Large intestine (tissue), 3 donors: Measurements from ENCODE around the gene PLCB1. TPM values are rescaled to one million over a fixed set of nuclear protein-coding genes. Genes with fewer than 3 reads are reported as not detected.
"Not testable (repeated sequence)": the region's sequence is repeated elsewhere in the genome, so short reads cannot be mapped to it uniquely, and the experiment has no call there.

ENCODE experiments used
- DNase-seq, 2 donors: peaks; one replicate each; pipeline versions ENCODE4 v3.0.0 to v3.0.0-alpha.2; 2013
- H3K27ac ChIP-seq: one replicate; pipeline ENCODE4 v1.5.1; 2013; ENCODE audit warnings: low read length
- H3K27me3 ChIP-seq: 2 replicates; pipeline ENCODE4 v1.6.1; 2013; ENCODE audit warnings: low read length; ENCODE audit not compliant: control insufficient read depth, insufficient read depth
- H3K36me3 ChIP-seq: 2 replicates; pipeline ENCODE4 v1.6.1; 2013; ENCODE audit warnings: low read length; ENCODE audit not compliant: control insufficient read depth, insufficient read depth
- H3K4me1 ChIP-seq: one replicate; pipeline ENCODE4 v1.6.1; 2013; ENCODE audit warnings: low read length; ENCODE audit not compliant: control insufficient read depth, insufficient read depth
- H3K4me3 ChIP-seq: one replicate; pipeline ENCODE4 v1.5.1; 2013; ENCODE audit warnings: low read length
- H3K9me3 ChIP-seq: one replicate; pipeline ENCODE4 v1.6.1; 2013; ENCODE audit warnings: mild to moderate bottlenecking, low read depth, low read length, moderate library complexity; ENCODE audit not compliant: control insufficient read depth
- WGBS: methylation state at CpG from one replicate; pipeline ENCODE4 v1.1.5; 2013; ENCODE audit warnings: low lambda C conversion rate; ENCODE audit not compliant: insufficient coverage; 5-methylcytosine and 5-hydroxymethylcytosine counted together
- polyA plus RNA-seq: library from polyadenylated mRNA; unstranded; fragments of 120-200 nt; gene quantifications from one replicate; pipeline ENCODE4 v1.2.1, GENCODE V29; 2013

Gene PLCB1
- polyA plus RNA-seq, 1 donor: 7.4 TPM

DNA sequence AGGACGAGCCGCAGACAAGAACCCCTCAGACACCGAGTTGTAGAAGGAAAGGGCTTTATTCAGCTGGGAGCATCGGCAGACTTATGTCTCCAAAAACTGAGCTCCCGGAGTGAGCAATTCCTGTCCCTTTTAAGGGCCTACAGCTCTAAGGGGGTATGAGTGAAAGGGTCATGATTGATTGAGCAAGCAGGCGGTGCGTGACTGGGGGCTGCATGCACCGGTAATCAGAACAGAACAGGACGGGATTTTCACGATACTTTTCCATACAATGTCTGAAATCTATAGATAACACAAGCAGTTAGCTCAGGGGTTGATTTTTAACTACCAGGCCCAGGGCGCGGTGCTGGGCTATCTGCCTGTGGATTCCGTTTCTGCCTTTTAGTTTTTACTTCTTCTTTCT is 710.5 kb downstream of the PLCB1 start:
- WGBS: 100% methylated on average over 1 of the region's 13 CpGs
- DNase-seq: no peak

DNA sequence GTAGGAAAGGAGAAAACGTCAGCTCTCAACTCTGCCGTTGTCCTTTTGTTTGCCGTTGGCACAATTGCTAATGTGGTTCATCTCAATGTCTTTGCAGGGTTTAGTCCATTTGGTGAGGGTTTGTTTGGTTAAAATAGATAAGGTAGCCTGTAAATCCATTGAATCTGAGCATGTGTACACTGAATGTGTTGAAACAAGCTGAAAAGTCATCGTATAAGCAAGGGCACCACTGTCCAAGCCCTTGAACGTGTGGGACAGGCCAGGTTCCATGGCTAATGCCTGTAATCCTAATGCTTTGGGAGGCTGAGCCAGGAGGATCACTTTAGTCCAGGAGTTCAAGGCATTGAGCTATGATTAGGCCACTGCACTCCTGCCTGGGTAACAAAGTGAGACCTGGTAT is 712.1 kb downstream of the PLCB1 start:
- no peak for DNase-seq
- H3K4me3 ChIP-seq: no peak overlapping the region
- H3K4me1 ChIP-seq: no peaks in the 10 kb centered on the region
- WGBS: no CpG with 5 or more reads among the region's 5 CpGs
- no peaks in the 10 kb centered on the region for H3K36me3 ChIP-seq
- no peak overlapping the region for H3K27ac ChIP-seq
- no peaks in the 10 kb centered on the region for H3K9me3 ChIP-seq
- H3K27me3 ChIP-seq: no peaks in the 10 kb centered on the region

More for the DNA sequence above, 710.5 kb downstream of the PLCB1 start:
- Histone ChIP-seq H3K4me3 (no peak overlapping the region), H3K36me3 (no peaks in the 10 kb centered on the region), H3K27ac (no peak overlapping the region), H3K27me3 (no peaks in the 10 kb centered on the region), H3K4me1 (no peaks in the 10 kb centered on the region), H3K9me3 (no peaks in the 10 kb centered on the region)

DNA sequence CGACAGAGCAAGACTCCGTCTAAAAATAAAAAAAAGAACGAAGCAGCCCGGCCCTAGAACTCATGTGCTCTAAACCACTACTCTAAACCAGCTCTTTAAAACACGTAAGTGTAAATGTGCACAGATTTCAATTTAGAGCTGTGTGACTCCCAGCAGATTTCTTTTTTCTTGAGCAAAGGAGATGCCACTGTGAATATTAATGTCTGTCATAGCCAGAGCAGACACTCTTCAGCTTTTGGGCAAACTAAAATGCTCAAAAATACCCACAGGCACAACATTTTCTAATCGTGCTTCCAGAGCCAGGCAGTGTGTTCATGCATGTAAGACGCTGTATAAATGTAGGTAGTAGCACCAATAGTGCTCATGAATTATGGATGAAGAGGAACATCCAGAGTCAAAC is 717.9 kb downstream of the PLCB1 start:
- no peaks in the 10 kb centered on the region for H3K4me1 ChIP-seq
- 82% methylated on average over 2 of the region's 7 CpGs for WGBS

DNA sequence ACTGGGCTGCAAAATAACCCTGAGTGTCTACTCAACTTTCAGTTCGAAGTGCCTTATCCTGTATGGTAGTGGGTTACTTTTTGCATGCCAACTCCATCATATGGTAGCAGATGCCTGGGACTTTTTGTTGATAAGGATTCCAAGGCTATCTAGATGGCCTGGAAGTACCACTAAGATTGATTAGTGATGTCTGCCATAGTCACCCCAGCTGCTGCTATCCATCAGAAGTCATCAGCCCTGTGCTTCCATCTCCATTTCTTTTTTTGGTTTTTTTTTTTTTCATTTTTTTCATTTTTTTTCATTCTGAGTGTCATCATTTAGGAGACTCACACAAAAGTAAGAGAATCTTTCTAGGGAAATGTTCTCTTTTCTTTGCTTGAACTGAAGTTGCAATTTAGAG is 719.4 kb downstream of the PLCB1 start:
- no CpG with 5 or more reads among the region's 1 CpG for WGBS
- no peak overlapping the region for H3K4me3 ChIP-seq
- no peak for DNase-seq
- H3K27ac ChIP-seq: no peak overlapping the region
- no peaks in the 10 kb centered on the region for H3K36me3 ChIP-seq
- no peaks in the 10 kb centered on the region for H3K4me1 ChIP-seq
- no peaks in the 10 kb centered on the region for H3K27me3 ChIP-seq
- H3K9me3 ChIP-seq: no peaks in the 10 kb centered on the region

More for the DNA sequence above, 717.9 kb downstream of the PLCB1 start:
- Histone ChIP-seq H3K27me3 (no peaks in the 10 kb centered on the region), H3K36me3 (no peaks in the 10 kb centered on the region), H3K9me3 (no peaks in the 10 kb centered on the region), H3K4me3 (no peak overlapping the region), H3K27ac (no peak overlapping the region)
- no peak for DNase-seq

DNA sequence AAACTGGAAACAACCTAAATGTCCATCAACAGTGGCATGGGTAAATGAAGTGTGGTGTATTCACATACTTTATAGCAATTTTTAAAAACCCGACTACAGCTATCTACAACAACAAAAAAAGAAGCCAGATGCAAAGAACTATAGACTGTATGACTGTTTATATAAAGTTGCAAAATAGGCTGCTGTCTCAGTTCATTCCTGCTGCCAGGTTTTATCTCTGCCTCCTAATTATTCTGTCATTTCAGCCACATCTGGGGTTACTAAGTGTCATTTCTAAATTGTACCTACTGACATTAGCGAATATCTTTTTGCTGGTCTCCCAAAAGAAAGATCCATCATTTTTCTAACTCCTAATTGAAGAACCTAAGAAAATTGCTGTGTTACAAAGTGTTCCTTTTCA is 719.9 kb downstream of the PLCB1 start:
- not testable (repeated sequence) for DNase-seq, H3K27ac ChIP-seq, H3K9me3 ChIP-seq, H3K27me3 ChIP-seq, H3K4me1 ChIP-seq, H3K4me3 ChIP-seq, H3K36me3 ChIP-seq
- 80% methylated on average over 1 of the region's 2 CpGs for WGBS

DNA sequence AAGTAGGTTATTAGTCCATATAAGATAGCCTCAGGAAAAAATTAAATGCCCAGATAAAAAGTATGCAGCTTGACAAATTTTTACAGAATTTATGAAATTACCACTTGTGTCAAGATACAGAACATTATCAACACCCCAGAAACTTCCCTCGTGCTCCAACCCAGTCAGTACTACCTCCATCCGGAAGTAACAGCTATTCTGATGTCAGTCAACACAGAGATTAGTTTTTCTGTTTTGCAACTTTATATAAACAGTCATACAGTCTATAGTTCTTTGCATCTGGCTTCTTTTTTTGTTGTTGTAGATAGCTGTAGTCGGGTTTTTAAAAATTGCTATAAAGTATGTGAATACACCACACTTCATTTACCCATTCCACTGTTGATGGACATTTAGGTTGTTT is 721.1 kb downstream of the PLCB1 start:
- WGBS: no CpG with 5 or more reads among the region's 3 CpGs
- not testable (repeated sequence) for H3K27ac ChIP-seq, H3K4me1 ChIP-seq, DNase-seq, H3K9me3 ChIP-seq, H3K27me3 ChIP-seq, H3K4me3 ChIP-seq, H3K36me3 ChIP-seq

DNA sequence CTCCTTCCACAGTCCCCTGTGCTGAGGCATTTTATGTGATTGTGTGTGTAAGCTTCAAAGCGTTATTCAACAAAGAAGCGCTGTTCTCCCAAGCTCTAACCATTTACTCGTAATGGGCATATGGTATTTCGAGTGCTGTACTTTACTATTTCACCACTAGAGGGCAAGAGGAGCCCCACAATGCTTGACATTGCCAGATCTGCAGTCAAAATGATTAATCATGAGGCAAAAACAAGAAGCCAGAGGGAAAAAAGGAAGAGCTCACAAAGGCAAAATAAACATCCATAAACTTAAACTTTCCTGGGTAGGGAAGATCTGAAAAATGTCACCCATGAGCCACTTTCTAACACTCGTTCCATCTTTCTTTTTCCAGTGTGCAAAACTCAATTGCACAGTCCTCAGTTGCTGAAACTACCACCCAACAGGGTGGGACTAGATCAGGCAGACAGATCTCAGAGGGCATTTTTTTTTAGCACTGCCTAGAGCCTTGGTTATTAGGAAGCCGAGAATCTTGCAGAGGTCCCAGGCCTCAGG is 721.8 kb downstream of the PLCB1 start:
- H3K9me3 ChIP-seq: no peaks in the 10 kb centered on the region
- peak; percentile 52 to 66 for DNase-seq
- H3K4me3 ChIP-seq: no peak overlapping the region
- no peaks in the 10 kb centered on the region for H3K4me1 ChIP-seq
- no peaks in the 10 kb centered on the region for H3K27me3 ChIP-seq
- H3K36me3 ChIP-seq: no peaks in the 10 kb centered on the region
- no peak overlapping the region for H3K27ac ChIP-seq
- whole genome bisulfite sequencing: 20% methylated on average over 2 of the region's 6 CpGs

DNA sequence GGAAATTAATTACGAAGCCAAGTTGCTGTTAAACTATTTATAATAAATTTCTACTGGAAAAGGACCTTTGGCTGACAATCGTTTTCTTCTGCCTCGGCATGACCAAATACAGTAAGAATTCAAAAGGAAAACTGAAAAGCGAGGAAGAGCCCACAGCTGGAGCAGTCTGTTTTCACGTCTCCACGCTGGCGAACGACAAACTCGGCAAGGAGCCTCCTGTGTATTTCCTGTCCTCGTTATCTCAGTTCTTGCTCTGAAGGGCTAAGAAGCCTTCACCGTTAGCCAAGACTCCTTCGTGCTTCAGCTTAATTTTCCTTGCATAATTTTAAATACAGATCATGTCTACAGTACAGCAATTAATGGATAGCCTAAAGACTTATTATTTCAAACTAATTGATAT is 722.5 kb downstream of the PLCB1 start:
- DNase-seq: peak; percentile 8 to 14

DNA sequence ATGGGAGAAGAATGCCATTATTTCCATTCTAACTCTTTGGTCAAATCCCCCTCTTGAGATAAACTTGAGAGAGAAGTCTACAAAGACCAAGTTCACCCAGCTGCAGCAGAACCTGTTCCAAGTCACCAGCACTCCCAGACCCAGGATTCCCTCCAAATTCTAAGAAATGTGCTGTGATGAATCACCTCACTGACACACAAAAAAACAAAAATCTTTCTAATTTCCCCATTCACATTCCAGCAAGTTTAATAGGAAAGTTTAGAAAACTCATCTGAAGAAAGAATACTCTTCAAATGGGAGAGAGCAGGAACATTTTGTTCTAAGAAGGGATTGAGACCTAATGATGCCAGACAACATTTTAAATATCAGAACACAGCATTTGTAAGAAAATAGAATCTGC is 723.2 kb downstream of the PLCB1 start:
- H3K36me3 ChIP-seq: no peaks in the 10 kb centered on the region
- no peaks in the 10 kb centered on the region for H3K9me3 ChIP-seq
- H3K27ac ChIP-seq: no peak overlapping the region
- DNase-seq: no peak
- no peaks in the 10 kb centered on the region for H3K27me3 ChIP-seq
- no peaks in the 10 kb centered on the region for H3K4me1 ChIP-seq
- no peak overlapping the region for H3K4me3 ChIP-seq

More for the DNA sequence above, 722.5 kb downstream of the PLCB1 start:
- Histone ChIP-seq H3K4me3 (no peak overlapping the region), H3K36me3 (no peaks in the 10 kb centered on the region), H3K9me3 (no peaks in the 10 kb centered on the region), H3K27me3 (no peaks in the 10 kb centered on the region), H3K4me1 (no peaks in the 10 kb centered on the region), H3K27ac (no peak overlapping the region)
- WGBS: no CpG with 5 or more reads among the region's 12 CpGs

DNA sequence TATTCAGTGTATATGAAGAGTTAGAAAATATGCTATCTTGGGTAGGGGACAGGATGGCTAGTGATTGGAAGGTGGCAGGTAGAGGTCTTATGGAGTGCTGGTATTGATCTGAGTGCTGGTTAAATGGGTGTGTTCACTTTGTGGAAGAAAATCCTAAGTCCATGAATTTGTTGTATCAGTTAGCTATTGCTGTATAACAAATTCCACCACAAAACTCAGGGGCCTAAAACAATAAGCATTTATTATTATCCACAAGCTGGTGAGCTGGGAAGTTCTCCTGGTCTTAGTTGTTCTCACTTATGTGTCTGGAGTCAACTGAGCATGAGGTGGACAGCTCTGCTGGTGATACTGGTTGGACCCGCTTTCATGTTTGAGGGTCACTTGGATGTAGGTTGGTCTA is 724.6 kb downstream of the PLCB1 start:
- DNase-seq: no peak
- Histone ChIP-seq H3K36me3 (no peaks in the 10 kb centered on the region), H3K27me3 (no peaks in the 10 kb centered on the region), H3K27ac (no peak overlapping the region), H3K9me3 (no peaks in the 10 kb centered on the region), H3K4me3 (no peak overlapping the region), H3K4me1 (no peaks in the 10 kb centered on the region)
- no CpG with 5 or more reads among the region's 1 CpG for WGBS

DNA sequence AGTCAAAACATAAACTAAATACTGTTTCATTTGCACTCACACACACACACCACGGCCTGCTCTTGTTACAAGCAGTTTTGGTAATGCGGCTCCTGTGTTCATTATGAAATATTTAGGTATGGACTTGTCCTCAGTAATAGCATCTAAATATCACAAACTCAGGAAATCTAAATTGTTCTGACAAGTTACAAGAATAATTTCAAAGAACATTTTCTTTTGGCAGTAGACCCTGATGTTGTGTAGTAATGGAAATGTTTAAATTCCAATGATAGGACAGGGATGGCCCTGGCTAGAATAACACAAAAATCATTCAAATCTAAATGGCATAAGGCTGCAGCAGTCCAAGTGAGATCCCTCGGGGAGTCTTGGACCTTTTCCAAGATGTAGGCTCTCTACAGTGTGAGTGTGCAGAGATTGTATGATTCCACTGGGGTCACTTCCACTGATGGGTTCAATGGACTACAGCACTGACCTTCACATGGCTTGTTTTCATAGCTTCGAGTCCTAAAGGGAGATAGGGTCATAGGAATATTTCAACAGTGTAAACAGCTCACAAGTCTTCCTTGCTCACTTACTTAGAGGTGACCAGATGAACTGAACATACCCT is 726.2 kb downstream of the PLCB1 start:
- H3K27ac ChIP-seq: no peak overlapping the region
- H3K9me3 ChIP-seq: no peaks in the 10 kb centered on the region
- H3K4me3 ChIP-seq: no peak overlapping the region
- no peaks in the 10 kb centered on the region for H3K36me3 ChIP-seq
- H3K27me3 ChIP-seq: no peaks in the 10 kb centered on the region
- no CpG with 5 or more reads among the region's 4 CpGs for WGBS
- no peak for DNase-seq
- no peaks in the 10 kb centered on the region for H3K4me1 ChIP-seq
